GM21360 (cell line): ENCODE results near the gene NTM.
A peak's percentile ranks its signal among the peaks of the same experiment; 100 is the strongest.
"Not testable (repeated sequence)": the region's sequence is repeated elsewhere in the genome, so short reads cannot be mapped to it uniquely, and the experiment has no call there.

Experiments
- ATAC-seq: cut with Tn5 transposase; IDR thresholded peaks from one replicate; pipeline ENCODE4 v1.9.1; 2021; ENCODE audit warnings: mild to moderate bottlenecking, moderate library complexity; ENCODE audit not compliant: unreplicated experiment

Gene NTM

DNA sequence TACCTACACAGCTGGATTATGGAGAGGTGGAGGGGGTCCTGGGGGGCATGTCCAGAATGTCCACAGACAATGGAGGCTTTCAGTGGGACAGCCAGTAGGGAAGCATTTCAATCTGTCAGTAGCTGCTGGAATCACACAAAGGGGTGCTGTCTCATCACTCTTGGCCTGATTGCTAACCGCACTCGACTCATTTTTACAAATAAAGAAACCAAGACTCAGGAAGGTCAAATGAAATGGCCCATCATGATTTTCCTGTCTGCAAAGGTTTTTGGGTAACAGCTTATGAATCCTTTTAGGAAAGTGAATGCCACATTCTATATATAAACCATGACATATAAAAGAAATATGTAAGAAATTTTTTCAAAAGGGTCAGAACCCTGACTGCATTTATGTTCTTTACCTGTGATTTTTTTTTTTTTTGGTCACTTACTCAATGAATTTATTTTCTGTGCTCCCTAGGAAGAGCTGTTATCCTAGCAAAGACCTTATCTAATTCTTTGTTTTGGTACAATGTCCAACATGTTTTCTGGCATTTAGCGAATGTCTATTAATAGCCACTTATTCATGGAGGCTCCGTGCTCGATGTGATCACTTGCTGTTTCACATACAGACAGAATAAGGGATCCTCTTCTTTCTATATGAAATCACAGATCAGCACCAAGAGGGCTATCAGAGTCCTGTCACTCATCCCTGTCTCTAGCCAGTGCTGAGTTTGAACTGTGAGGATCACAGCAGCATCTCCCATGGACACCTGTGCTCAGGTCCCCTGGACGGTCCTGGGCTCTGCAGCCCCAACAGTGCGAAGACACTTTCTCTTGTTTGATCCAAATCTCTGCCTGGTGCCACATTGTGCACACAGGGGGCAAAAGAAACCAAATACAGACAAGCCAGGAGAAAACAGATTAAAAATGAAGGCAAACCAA, 979.7 kb downstream of the NTM start:
- ATAC-seq = no peak

DNA sequence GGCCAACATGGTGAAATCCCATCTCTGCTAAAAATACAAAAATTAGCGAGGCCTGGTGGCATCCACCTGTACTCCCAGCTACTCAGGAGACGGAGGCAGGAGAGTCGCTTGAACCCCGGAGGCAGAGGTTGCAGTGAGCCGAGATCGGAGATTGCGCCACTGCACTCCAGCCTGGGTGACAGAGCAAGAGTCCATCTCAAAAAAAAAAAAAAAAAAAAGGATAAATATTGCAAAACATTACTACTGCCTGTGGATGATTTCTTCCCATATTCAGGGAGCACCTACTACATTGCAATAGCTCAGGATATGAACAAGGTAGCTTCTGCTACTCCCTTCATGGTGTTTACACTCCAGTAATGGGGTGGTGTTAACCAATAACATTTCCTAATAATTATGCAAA, 980.6 kb downstream of the NTM start:
- no peak for ATAC-seq

DNA sequence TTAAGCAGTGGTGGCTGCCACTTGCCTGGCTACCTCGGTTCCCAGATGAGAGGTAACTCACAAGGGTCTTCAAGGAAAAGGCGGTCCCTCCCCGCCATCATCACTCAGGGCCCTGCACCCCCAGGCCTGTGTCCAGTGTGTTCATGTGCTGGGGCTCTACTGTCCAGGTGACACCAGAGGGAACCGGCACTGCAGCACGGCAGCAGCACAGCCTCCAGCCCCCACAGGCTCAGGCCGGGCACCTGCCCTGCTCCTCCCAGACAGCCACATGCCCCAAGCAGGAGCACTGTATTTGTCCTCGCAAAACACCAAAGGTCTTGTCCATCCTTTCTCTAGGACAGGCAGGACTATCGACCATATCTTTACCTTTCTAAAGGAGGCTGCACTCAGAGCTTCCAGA, 982.1 kb downstream of the NTM start:
- ATAC-seq = no peak

DNA sequence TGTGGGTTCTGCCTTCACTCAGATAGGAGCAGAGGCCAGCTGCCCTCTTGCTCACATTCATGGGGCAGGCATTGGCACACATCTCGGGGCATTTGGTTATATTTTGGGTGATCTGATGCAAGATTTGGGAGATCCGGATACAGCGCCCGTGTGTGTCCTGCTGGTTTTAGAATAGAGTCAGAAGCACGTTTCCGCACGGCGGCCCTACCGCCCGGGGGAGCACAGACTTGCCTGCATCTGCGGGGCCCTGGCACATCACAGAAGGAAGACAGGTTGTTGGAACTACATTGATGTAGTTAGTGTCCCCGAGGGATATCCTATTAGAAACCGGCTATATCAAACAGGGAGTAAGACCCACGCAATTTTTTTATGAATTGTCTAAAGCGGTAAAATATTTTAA, 982.8 kb downstream of the NTM start:
- ATAC-seq = no peak

DNA sequence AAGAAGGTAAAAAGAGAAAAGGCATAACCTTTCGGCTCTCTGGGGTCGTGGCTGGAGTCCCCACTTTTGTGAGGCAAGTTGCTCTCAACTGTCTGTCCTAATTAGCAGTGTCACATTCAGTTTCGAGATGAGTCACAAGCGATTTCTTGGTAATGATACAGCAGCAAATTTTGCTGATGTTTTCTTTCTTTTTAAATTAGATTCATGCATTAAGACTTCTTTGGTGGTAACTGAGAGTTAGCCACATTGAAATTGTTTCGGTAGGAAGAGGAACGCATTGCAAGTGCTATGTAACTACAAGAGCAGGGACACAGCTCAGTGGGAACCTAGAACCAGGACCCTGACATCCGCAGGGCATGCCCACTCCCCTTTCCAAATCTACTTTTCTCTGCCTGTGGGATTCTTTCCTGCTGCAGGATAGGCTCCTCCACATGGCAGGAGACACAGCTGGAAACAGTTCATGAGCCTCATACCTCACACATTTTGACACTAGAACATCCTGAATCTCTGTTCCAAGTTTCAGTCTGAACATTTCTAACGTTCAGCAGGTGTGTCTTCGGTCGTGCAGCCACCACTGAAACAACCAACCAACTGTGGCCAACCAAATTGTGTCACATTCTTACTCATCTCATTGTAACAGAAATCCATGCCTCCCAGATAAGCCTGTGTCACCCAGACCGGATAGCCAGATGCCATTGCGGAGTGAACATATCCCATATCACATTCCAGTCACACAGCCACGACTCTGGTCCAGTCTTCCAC, 987.6 kb downstream of the NTM start:
- peak; percentile 84 for ATAC-seq

DNA sequence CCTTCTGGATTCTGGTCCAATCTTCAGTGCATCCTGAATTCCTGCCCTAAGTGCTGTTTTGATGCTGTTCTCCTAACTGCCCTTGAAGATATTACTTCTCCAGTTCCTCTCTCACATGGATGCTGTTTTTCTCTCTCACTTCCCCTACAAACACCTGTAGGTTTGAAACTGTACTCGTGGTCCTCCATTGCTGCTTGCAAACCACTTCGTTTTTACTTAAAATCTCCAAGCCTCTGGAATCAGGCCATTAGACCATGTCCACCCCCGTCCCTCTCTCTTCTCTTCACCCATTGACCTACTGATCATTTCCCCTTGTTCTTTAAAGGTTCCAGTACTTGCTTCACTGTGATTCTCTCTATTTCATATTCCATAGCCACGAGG, 988.1 kb downstream of the NTM start:
- peak; percentile 42 for ATAC-seq

DNA sequence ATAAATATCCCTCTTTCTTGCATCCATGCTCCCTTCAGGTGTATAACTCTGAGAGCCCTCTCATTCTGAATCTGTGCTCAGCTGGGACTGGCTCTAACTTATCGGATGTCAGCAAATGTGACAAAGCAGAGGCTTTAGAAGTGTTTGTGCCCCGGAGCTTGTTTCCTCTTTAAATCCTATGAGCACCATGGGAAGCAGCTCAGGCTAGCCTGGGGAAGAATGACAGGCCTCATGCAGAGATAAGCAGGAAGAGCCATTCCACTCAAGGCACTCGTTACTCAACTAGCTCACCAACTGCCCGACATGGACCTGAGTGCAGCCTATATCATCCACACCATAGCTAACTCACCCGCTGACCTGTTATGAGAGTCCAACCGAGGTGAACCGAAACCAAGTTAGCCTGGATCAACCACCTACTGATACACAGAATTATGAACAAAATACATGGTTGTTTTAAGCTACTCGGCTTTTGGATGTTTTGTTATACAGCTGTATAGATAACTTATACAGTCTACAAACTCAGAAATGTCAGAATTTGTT, 990.7 kb downstream of the NTM start:
- ATAC-seq = no peak

DNA sequence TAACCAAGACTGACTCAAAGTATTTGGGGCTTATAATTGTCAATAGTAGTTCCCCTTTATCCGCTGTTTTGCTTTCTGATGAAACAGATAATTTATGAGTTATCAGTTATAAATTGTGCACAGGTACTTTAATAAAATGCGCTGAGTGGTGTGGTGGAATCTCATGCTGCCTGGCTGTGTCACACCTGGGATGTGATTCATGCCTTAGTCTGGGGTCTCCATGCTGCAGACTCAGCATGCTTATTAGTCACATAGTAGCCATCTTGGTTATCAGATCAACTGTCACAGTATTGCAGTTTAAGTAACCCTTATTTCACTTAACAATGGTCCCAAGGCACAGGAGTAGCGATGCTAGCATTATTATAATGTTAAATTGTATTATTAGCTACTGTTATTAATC, 995.2 kb downstream of the NTM start:
- no peak for ATAC-seq

DNA sequence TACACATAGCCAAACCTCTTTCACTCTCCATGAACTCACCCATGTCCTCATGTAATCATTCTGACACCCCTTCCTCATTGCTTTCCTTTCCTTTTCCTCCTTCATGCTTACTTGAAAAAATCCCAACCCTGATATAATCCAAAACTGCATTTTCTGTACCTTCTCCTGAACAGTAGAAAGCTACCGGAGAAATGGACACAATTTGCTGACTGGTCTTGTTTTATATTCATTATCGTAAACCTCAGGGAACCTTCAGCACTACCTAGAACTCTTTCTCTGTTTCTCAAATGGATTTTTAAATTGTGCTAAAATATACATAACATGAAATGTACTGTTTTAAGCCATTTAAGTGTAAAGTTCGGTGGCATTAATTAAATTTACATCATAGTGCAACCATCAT, 996.9 kb downstream of the NTM start:
- ATAC-seq = no peak

DNA sequence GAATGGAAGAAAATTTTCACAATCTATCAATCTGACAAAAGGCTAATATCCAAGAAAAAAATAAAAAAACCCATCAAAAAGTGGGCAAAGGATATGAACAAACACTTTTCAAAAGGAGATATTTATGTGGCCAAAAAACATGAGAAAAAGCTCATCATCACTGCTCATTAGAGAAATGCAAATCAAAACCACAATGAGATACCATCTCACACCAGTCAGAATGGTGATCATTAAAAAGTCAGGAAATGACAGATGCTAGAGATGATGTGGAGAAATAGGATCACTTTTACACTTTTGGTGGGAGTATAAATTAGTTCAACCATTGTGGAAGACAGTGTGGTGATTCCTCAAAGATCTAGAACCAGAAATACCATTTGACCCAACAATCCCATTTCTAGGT, 999.7 kb downstream of the NTM start:
- ATAC-seq = not testable (repeated sequence)

DNA sequence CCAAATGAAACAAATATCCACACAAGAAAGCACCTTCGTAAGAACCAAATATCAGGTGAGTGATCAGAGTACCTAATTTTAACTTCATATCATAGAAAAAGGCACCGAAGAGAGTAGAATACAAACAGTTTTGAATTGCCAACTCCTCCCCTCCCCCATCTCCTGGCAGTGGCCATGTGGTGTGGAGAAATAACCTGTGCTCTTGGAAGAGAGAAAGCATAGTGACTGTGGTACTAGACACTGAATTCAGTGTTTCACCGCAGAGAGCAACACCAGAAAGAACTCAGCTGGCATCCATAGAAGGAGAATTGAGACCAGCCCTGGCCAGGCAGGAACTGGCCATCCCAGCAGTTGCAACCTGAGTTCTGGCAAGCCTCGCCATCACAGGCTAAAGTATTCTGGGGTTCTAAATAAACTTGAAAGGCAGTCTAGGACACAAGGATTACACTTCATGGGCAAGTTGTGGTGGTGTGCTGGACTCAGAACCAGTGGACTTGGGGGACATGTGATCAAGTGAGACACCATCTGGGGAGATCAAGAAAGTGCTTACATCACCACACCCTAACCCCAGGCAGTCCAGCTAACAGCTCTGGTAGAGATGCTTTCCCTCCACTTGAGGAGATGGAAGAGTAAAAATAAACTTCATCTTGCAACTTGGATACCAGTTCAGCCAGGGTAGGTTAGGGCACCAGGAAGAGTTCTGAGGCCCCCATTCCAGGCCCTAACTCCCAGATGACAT, 1003.2 kb downstream of the NTM start:
- ATAC-seq = no peak

DNA sequence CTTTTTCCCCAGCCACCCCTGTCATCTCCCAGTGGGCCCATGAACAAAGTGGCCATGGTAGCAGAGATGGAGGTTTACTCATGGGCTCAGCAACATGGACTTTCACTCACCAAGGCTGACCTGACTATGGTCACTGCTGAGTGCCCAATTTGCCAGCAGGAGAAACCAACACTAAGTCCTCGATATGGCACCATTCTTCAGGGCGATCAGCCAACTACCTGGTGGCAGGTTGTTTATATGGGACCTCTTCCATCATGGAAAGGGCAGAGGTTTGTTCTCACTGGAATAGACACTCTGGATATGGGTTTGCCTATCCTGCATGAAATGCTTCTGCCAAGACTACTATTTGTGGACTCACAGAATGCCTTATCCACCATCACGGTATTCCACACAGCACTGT, 1009.1 kb downstream of the NTM start:
- no peak for ATAC-seq
